Peyer's patch (tissue), 4 donors: ENCODE results near the gene CSNK2B.

ENCODE experiments used
- POLR2A ChIP-seq, 2 donors: fragments of 450-650 bp; IDR thresholded peaks; one replicate each; pipeline ENCODE4 v1.5.1; 2017; ENCODE audit warnings: antibody characterized with exemption in 2 of 2, mild to moderate bottlenecking in 2 of 2, moderate library complexity in 2 of 2
- TF ChIP-seq, protein P1 (sequence below), 6 experiments: fragments of 450-650 bp in 4 of 6; fragments of 200-600 bp in 2 of 6; sonication (generic) in 1 of 6; IDR thresholded peaks; one replicate each; pipeline ENCODE4 v1.5.1; 2017 to 2019; ENCODE audit warnings: antibody characterized with exemption in 6 of 6, mild to moderate bottlenecking in 3 of 6, moderate library complexity in 1 of 6

DNA sequence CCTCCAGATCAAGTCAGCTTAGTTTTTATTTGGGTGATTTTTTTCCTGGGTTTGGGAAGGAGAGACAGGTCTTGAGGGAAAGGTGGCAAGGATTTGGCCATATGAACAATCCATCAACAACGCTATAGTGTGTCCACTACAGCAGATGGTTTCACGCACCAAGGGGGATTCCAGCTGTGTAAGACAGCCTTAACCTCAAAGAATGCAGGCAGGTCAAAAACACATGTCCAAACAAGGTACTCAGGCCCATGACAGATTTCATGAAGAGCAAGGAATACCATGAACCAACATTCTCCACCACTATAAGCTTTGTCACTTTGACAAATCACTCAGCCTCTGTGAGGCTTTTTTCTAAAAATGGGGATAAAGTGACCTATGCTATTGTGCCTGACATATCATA is 48.9 kb upstream of the CSNK2B start:
- TF ChIP-seq, protein P1, sequence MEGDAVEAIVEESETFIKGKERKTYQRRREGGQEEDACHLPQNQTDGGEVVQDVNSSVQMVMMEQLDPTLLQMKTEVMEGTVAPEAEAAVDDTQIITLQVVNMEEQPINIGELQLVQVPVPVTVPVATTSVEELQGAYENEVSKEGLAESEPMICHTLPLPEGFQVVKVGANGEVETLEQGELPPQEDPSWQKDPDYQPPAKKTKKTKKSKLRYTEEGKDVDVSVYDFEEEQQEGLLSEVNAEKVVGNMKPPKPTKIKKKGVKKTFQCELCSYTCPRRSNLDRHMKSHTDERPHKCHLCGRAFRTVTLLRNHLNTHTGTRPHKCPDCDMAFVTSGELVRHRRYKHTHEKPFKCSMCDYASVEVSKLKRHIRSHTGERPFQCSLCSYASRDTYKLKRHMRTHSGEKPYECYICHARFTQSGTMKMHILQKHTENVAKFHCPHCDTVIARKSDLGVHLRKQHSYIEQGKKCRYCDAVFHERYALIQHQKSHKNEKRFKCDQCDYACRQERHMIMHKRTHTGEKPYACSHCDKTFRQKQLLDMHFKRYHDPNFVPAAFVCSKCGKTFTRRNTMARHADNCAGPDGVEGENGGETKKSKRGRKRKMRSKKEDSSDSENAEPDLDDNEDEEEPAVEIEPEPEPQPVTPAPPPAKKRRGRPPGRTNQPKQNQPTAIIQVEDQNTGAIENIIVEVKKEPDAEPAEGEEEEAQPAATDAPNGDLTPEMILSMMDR (IDR thresholded peaks at IDR 0.05), result no peak
- TF ChIP-seq POLR2A (IDR thresholded peaks at IDR 0.05), result no peak
